Erythroblast (primary cell): ENCODE measurements around the gene TMSB4Y.

ENCODE experiments used
- GATA1 ChIP-seq: IDR thresholded peaks from 2 replicates; pipeline ENCODE4 v1.6.1; 2011; ENCODE audit warnings: low read depth, mild to moderate bottlenecking, control low read depth, low read length, moderate library complexity
- POLR2A ChIP-seq: IDR thresholded peaks from 2 replicates; pipeline ENCODE4 v1.6.1; 2011; ENCODE audit warnings: mild to moderate bottlenecking, low read length

- no peak for TF ChIP-seq POLR2A
- no peak for TF ChIP-seq GATA1
Observed at GRCh38 chrY:13738618-13739017, 34.9 kb downstream of the TMSB4Y start.
